Endodermal cell (in vitro differentiated cells): ENCODE data around the gene SNX5. TPM values are rescaled to one million over a fixed set of nuclear protein-coding genes. Genes with fewer than 3 reads are reported as not detected.

Experiments
- DNase-seq: peaks from one replicate; pipeline ENCODE4 v3.0.0-alpha.2; 2017
- H3K27ac ChIP-seq: 2 replicates; pipeline ENCODE4 v1.5.1; 2013; ENCODE audit warnings: mild to moderate bottlenecking, low read depth, low read length, moderate library complexity
- H3K27me3 ChIP-seq: 2 replicates; pipeline ENCODE4 v1.6.1; 2013; ENCODE audit warnings: mild to moderate bottlenecking, low read length, moderate library complexity; ENCODE audit not compliant: insufficient read depth, control insufficient read depth, poor library complexity, severe bottlenecking
- H3K36me3 ChIP-seq: 2 replicates; pipeline ENCODE4 v1.7.0; 2013; ENCODE audit warnings: mild to moderate bottlenecking, low read length, moderate library complexity; ENCODE audit not compliant: control insufficient read depth, insufficient read depth
- H3K4me1 ChIP-seq: one replicate; pipeline ENCODE4 v1.7.0; 2013; ENCODE audit warnings: low read length; ENCODE audit not compliant: control insufficient read depth, insufficient read depth
- H3K4me3 ChIP-seq: 2 replicates; pipeline ENCODE4 v1.5.1; 2013; ENCODE audit warnings: mild to moderate bottlenecking, low read length, moderate library complexity
- H3K9ac ChIP-seq: 2 replicates; pipeline ENCODE4 v1.6.1; 2013; ENCODE audit warnings: mild to moderate bottlenecking, low read length, moderate library complexity; ENCODE audit not compliant: poor library complexity, severe bottlenecking; ENCODE audit errors: extremely low read depth
- H3K9me3 ChIP-seq: 2 replicates; pipeline ENCODE4 v1.6.1; 2013; ENCODE audit warnings: mild to moderate bottlenecking, low read length, moderate library complexity; ENCODE audit not compliant: control insufficient read depth
- H3K27ac Mint-ChIP-seq: 2 replicates; pipeline ENCODE4 v1.8.0; 2020; ENCODE audit warnings: mixed read lengths
- H3K27me3 Mint-ChIP-seq: 2 replicates; pipeline ENCODE4 v1.8.0; 2021; ENCODE audit warnings: mild to moderate bottlenecking, mixed read lengths; ENCODE audit not compliant: insufficient read depth
- H3K36me3 Mint-ChIP-seq: 2 replicates; pipeline ENCODE4 v1.8.0; 2020; ENCODE audit warnings: low read depth, mixed read lengths
- H3K4me1 Mint-ChIP-seq: 2 replicates; pipeline ENCODE4 v1.8.0; 2020; ENCODE audit warnings: mixed read lengths
- H3K4me3 Mint-ChIP-seq: 2 replicates; pipeline ENCODE4 v1.8.0; 2020; ENCODE audit warnings: mild to moderate bottlenecking, moderate library complexity, mixed read lengths
- H3K9me3 Mint-ChIP-seq: 2 replicates; pipeline ENCODE4 v1.8.0; 2020; ENCODE audit warnings: mild to moderate bottlenecking, mixed read lengths
- CTCF ChIP-seq: fragments of 200-600 bp; sonication (generic); conservative IDR thresholded peaks from 2 replicates; pipeline ENCODE4 v1.5.0; 2021; ENCODE audit warnings: antibody characterized with exemption, mild to moderate bottlenecking
- WGBS, 2 experiments: methylation state at CpG; one replicate each; pipeline versions ENCODE4 v1.1.5 to v1.1.7; 2013; ENCODE audit warnings: missing lambda C conversion rate in 2 of 2, mixed read lengths in 1 of 2; ENCODE audit not compliant: insufficient coverage in 1 of 2, insufficient read length in 1 of 2; 5-methylcytosine and 5-hydroxymethylcytosine counted together
- total RNA-seq, 2 donors: library from RNA; stranded (reverse); fragmentation: NEBNext Ultra II Directional in 1 of 2; extraction: Animal tissue kit (Norgen Biotek cat#: 25700) in 1 of 2; gene quantifications; 2 replicates in 1 of 2; 3 replicates in 1 of 2; pipeline ENCODE4 v1.2.1, GENCODE V29; 2021

The SNX5 gene
- total RNA-seq, 2 donors from 2014 or later, result 170 to 171 TPM

DNA sequence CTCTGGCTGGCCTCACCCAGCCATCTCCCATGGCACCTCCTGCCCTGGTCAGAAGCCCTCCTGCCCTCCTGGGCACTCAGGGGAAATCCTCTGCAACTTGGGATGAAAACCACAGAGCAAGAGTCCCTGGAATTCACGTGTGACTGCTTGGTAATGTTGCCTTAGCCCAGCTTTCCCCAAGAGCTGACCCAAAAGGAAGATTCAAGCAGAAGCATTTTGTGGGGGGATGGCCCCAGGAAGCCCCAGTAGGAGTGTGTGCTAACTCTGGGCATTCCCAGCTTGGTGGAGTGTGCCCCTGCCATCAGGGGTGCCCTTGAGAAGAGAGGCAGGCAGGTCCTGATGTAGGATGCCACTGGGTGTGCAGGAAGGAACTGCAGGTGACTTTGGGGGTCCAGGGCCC, 35.5 kb downstream of the SNX5 start:
- Mint-ChIP-seq H3K4me1 (peaks cover 47% of the 10 kb centered on the region), H3K36me3 (no peaks in the 10 kb centered on the region), H3K27me3 (peaks cover 3% of the 10 kb centered on the region), H3K9me3 (peaks cover 5% of the 10 kb centered on the region), H3K4me3 (no peak overlapping the region), H3K27ac (no peak overlapping the region)
- WGBS, 2 experiments, result 86 to 98% methylated on average over 1 of the region's 1 CpG
- Histone ChIP-seq H3K4me3 (no peak overlapping the region), H3K4me1 (peaks cover 26% of the 10 kb centered on the region), H3K36me3 (no peaks in the 10 kb centered on the region), H3K27me3 (no peaks in the 10 kb centered on the region), H3K27ac (no peak overlapping the region), H3K9me3 (peaks cover 6% of the 10 kb centered on the region), H3K9ac (no peak overlapping the region)
- no peak for DNase-seq
- no peak for TF ChIP-seq CTCF

DNA sequence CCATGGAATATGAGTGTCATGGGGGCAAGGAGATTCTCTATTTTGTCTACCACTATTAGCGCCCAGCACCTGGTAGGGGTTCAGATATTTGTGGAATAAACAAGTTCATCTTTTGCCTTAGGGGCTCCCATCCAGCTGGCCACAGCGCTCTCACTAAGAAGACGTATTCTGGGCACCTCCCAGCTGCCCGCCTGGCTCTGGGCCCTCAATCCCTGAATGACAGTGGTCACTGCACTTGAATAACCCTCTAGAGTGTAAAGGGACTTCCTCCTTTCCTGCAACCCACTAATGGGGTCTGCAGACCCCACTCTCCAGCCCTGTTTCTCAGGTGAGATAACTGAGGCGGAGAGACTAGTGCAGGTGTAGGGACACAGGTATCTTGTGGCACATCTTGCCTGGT, 36.2 kb downstream of the SNX5 start:
- peaks cover 5% of the 10 kb centered on the region for H3K9me3 Mint-ChIP-seq
- Histone ChIP-seq H3K27ac (no peak overlapping the region), H3K9me3 (peaks cover 6% of the 10 kb centered on the region), H3K4me3 (no peak overlapping the region), H3K4me1 (peaks cover 19% of the 10 kb centered on the region), H3K36me3 (no peaks in the 10 kb centered on the region), H3K9ac (no peak overlapping the region), H3K27me3 (no peaks in the 10 kb centered on the region)
- H3K27ac Mint-ChIP-seq, result no peak overlapping the region
- H3K27me3 Mint-ChIP-seq, result peaks cover 3% of the 10 kb centered on the region
- no peak for DNase-seq
- no peaks in the 10 kb centered on the region for H3K36me3 Mint-ChIP-seq
- no peak overlapping the region for H3K4me3 Mint-ChIP-seq
- H3K4me1 Mint-ChIP-seq, result peaks cover 45% of the 10 kb centered on the region
- no peak for TF ChIP-seq CTCF
- WGBS, 2 experiments, result 93 to 98% methylated on average over 3 to 5 of the region's 5 CpGs

DNA sequence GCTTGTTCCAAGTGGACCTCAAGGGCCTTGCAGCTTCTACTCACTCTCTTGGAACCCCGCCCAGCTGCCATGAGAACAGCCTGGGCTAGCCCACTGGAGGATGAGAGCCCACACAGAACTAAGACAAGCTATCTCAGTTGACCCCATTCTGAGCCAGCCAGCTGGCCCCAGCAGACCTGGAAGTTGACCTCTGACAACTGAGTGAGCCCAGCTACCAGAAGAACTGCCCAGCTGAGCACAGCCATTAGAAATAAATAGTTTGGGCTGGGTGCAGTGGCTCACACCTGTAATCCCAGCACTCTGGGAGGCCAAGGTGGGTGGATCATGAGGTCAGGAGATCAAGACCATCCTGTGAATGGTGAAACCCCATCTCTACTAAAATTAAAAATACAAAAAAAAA, 37.1 kb downstream of the SNX5 start:
- Mint-ChIP-seq H3K27me3 (peaks cover 3% of the 10 kb centered on the region), H3K27ac (no peak overlapping the region), H3K4me3 (no peak overlapping the region), H3K9me3 (peaks cover 5% of the 10 kb centered on the region), H3K4me1 (peaks cover 45% of the 10 kb centered on the region), H3K36me3 (no peaks in the 10 kb centered on the region)
- H3K27me3 ChIP-seq, result no peaks in the 10 kb centered on the region
- peaks cover 13% of the 10 kb centered on the region for H3K4me1 ChIP-seq
- no peak for TF ChIP-seq CTCF
- DNase-seq, result no peak
- H3K9ac ChIP-seq, result no peak overlapping the region
- WGBS, 2 experiments, result 94% methylated on average over 1 of the region's 1 CpG; no CpG with 5 or more reads in 1 of the 2 experiments
- H3K36me3 ChIP-seq, result no peaks in the 10 kb centered on the region
- no peak overlapping the region for H3K4me3 ChIP-seq
- no peak overlapping the region for H3K27ac ChIP-seq
- peaks cover 6% of the 10 kb centered on the region for H3K9me3 ChIP-seq
